ENCODE data around the gene NPY4R2.
"Not testable (repeated sequence)": the region's sequence is repeated elsewhere in the genome, so short reads cannot be mapped to it uniquely, and the experiment has no call there.

The NPY4R2 gene, protein sequence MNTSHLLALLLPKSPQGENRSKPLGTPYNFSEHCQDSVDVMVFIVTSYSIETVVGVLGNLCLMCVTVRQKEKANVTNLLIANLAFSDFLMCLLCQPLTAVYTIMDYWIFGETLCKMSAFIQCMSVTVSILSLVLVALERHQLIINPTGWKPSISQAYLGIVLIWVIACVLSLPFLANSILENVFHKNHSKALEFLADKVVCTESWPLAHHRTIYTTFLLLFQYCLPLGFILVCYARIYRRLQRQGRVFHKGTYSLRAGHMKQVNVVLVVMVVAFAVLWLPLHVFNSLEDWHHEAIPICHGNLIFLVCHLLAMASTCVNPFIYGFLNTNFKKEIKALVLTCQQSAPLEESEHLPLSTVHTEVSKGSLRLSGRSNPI

DNA sequence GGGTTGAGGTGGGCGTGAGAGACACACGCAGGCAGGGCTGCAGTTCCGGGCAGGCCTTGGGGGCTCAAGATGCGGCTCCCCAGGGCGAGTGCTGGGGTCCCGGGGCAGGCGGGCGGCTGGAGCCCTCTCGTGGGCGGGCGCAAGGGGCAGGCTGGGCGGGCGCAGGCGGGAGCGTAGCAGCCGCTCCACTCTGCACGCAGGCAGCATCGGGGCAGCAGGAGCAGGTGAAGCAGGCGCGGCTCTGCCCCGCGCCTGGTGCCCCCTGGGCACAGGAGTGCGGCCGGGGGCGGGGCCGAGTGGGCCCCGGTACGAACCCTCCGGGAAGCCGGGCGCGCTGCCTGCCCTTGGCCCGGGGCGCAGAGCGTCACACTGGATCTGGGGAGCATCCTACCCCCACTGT is at the start of gene NPY4R2:
TSS of gene NPY4R2 (plus strand) at position 188 of the 400 bp plus-strand sequence. CDS start 3,326 bp downstream, outside the sequence.
- not testable (repeated sequence) for H3K27me3 Mint-ChIP-seq, H3K9me3 Mint-ChIP-seq, ATAC-seq, H3K4me3 Mint-ChIP-seq, H3K27ac Mint-ChIP-seq, H3K4me1 Mint-ChIP-seq, DNase-seq

DNA sequence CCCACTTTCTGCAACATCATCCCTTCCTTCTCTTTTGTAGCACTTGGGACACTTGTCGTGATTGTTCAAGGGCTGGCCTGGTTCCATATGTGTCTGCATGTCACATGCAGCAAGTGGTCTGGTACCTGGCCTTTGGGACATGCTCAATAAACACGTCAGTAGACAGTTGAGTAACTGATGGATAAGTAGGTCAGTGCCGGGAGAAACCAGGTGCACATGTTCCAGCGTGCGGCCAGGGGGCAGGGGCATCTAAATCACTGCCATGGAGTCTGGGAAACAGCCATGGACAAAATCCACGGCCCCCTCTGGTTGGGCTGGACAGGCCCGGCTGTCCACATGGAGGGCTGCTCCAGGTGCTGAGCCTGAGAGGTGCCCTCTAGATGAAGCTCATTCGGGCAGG is 47.6 kb upstream of the NPY4R2 start:
- not testable (repeated sequence) for H3K4me3 Mint-ChIP-seq, H3K9me3 Mint-ChIP-seq, H3K27ac Mint-ChIP-seq, DNase-seq, H3K4me1 Mint-ChIP-seq, ATAC-seq, H3K27me3 Mint-ChIP-seq

DNA sequence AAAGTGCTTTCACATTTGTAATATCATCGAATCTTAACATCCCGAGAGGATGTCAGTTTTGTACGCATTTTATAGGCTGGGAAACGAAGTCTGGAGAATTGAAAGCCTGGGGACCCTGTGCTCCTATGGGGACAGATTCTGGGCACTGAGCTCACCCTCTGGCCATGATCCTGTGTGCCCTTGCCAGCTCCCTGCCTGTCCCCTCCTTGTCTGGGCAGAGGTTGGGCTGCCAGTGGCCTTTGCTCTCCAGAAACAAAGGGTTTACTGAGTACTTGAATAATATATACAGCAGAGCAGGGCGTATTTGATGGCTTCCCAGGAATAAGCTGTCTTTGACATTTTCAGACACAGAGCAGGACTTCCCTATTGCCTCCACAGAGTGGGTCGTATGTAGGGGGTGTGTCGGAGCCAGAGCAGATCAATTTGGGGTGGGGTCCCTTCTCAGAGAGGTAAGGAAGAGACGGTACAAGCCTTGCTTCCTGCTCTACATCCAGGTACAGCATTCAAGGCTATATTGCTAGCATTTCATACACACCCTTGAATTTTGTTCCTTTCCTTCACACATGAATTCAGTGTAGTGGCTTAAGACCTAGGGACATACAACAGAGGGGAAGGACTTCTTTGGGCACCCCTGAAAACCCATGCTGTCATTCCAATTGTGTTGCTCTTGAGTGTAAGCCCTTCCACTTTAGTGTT is 46.8 kb upstream of the NPY4R2 start:
- H3K4me1 Mint-ChIP-seq, DNase-seq, ATAC-seq, H3K27me3 Mint-ChIP-seq, H3K4me3 Mint-ChIP-seq, H3K9me3 Mint-ChIP-seq, H3K27ac Mint-ChIP-seq: not testable (repeated sequence)

DNA sequence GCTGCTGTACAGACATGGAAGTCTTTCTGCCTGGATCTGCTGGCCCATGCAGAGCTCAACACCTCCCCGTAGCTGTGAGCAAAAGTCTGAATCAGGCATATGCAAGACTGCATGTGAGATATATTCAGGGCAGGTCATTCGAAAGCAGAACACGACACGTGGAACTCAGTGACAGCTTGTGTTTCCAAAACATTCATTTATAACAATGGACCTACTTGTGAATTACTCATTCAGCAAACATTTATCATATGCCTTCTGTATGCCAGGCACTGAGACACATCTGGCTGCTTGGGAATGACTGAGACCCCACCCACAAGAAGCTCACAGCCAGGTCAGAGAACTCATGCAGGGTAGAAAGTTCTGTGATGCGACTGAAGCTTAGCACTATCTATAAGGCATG is 46.2 kb upstream of the NPY4R2 start:
- not testable (repeated sequence) for H3K4me1 Mint-ChIP-seq, H3K27me3 Mint-ChIP-seq, ATAC-seq, H3K9me3 Mint-ChIP-seq, H3K27ac Mint-ChIP-seq, H3K4me3 Mint-ChIP-seq, DNase-seq

DNA sequence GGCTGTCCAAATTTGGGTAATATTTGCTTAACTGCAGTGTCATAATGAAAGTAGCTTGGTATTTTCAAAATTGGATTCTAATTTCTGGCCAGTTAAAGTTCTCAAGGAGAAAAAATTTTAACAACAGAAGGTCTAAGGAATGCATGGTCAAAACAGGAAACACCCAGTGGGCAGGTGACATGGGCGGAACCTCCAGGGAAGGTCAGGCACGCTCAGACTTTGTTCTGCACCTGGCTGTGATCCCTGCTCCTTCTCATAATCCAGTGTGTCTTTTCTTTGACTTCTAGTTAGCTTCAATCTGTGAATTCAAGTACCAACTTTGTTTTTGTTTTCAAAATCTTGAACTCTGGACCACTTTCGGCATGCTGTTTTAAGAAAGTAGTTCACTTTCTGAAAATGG is 34.2 kb upstream of the NPY4R2 start:
- not testable (repeated sequence) for H3K4me1 Mint-ChIP-seq, H3K27ac Mint-ChIP-seq, H3K9me3 Mint-ChIP-seq, DNase-seq, ATAC-seq, H3K27me3 Mint-ChIP-seq, H3K4me3 Mint-ChIP-seq

DNA sequence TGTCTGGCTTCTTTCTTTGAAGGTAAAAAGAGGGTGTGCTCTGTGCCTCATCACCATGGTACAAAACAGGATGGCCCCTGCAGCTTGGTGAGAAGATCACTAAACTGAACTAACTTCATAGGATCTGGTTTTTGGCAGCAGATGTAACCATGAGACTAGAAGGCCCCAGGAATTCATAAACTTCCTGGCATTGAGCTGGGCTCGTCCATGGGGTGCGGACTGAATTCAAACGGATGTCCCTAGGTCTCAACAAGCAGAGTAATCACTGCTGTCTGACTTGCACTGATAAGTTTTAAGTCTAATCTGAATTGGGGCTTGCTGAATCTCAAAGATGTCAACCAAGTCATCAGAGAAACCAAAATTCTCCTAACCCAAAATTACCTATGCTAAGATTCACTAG is 33.5 kb upstream of the NPY4R2 start:
- H3K27me3 Mint-ChIP-seq, DNase-seq, H3K4me1 Mint-ChIP-seq, H3K9me3 Mint-ChIP-seq, ATAC-seq, H3K27ac Mint-ChIP-seq, H3K4me3 Mint-ChIP-seq: not testable (repeated sequence)

DNA sequence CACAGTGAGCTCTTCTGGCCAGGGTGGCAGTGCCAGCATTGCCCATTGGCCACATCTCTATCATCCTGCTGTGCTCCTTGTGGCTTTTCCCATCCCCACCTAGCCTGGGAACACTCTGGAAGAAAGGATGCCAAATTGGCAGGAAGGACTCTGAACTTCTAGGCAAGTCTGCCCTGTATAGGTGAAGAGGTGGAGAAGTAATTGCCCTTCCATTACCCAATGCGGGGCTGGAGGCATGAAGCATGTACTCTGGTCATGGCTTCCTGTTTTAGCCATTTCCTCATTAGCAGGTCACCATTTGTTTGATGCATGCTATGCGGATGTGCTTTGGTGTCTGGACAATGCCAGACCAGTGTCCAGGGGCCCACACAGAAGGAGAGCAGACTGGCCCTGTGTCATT is 32.1 kb upstream of the NPY4R2 start:
- not testable (repeated sequence) for ATAC-seq, DNase-seq, H3K4me3 Mint-ChIP-seq, H3K4me1 Mint-ChIP-seq, H3K9me3 Mint-ChIP-seq, H3K27me3 Mint-ChIP-seq, H3K27ac Mint-ChIP-seq

DNA sequence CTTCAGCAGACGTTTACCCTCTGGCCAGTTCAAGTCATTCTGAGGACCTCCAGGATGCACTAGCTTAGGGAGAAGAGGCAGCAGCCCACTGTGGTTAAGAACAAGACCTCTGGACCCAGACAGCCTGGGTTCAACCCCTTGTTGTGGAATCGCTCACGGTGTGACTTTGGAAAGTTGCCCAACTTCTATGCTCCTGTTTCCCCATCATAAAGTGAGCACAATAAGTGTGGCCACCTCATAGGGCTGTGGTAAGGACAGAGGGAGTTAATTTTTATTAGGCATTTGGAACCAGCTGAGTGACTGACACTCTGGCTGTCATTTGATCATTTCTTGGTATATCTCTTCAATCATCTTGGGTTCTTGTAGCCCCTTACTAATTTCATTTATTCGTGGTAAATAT is 31.6 kb upstream of the NPY4R2 start:
- H3K9me3 Mint-ChIP-seq, H3K4me1 Mint-ChIP-seq, DNase-seq, H3K27me3 Mint-ChIP-seq, H3K4me3 Mint-ChIP-seq, ATAC-seq, H3K27ac Mint-ChIP-seq: not testable (repeated sequence)

DNA sequence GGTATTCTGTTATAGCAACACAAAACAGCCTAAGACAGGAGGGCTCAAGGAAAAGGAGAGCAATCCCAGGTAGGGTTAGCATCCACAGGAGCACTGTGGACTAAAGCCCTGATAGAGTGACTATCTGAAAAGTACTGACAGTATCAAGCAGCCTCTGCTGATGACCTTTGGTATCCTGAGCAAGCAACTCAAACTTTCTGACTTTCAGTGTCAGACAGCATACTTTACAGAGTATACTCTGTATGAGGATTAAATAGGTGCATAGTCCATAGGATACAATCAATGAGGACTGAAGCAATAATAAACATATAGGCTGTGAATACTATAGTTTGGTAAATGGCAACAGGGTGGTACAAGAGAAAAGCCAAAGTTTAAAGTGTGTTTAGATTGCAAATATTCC is 27.7 kb upstream of the NPY4R2 start:
- H3K27ac Mint-ChIP-seq, H3K9me3 Mint-ChIP-seq, H3K4me3 Mint-ChIP-seq, DNase-seq, ATAC-seq, H3K4me1 Mint-ChIP-seq, H3K27me3 Mint-ChIP-seq: not testable (repeated sequence)

DNA sequence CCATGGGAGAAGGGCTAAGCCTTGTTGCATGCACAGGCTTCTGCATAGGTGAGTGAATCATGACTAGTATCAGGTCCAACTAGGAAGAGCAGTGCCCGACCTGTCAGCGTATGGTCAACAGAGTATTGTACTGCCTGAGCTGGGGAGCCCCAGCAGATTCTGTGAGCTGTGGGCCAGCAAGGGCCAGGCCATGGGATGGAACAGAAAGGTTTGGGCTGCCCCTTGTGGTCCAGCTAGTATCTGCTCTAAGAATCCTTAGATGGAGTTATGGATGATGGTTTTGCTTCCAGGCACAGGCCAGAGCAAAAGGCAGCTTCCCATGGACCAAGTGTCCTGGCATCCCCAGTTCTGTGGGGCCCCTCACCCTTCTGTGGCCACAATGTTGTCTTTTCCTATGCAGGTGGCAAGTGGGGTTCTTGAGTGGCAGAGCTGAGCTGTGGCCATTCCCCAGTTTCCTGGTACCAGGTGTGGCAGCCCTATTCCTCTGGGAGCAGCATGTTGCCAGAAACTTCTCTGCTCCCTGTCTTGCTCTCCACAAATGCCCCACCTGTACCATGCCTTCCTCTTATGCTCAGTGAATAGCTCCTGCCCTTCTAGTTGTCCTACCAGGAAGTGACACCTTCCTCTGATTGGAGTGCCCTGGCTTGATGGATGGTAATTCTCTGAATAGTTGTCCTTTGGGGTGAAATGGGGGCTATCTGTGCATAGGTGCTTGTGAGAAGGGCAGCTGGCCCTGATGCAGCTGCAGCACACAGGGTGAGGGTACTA is 25.8 kb upstream of the NPY4R2 start:
- not testable (repeated sequence) for H3K27ac Mint-ChIP-seq, H3K27me3 Mint-ChIP-seq, H3K9me3 Mint-ChIP-seq, H3K4me1 Mint-ChIP-seq, ATAC-seq, DNase-seq, H3K4me3 Mint-ChIP-seq

DNA sequence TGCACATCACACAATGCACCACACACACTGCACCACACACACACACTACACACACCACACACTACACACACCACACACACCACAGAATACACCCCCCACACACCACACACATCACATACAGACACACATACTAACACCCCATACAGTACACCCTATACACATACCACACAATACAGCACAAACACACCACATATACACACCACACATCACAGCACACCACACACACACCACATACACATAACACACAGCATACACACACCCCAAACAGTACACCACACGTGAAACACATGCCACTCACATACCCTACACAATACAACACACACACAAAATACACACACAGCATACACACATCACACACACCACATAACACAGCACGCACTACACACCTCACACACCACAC is 23.9 kb upstream of the NPY4R2 start:
- not testable (repeated sequence) for DNase-seq, H3K4me1 Mint-ChIP-seq, H3K9me3 Mint-ChIP-seq, H3K27me3 Mint-ChIP-seq, H3K4me3 Mint-ChIP-seq, H3K27ac Mint-ChIP-seq
- ATAC-seq = peak; percentile 44

DNA sequence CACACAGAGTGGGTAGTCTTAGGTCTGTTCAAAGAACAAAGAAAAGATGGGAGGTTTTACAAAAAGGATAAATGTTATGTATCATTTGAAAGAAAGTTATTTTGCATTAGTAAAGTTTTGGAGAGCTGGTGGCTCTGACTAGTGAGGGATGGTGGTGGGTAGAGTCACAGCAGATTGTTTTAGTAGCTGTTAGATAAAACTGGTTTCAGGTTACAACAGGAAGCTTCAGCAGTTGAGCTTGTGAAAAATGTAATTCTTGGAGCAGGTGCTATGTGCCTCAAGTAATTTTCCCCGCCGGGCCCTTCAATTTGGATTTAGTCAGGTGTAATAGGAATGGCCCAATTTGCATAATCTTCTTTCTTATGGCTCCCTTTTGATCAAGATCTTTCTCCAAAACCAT is 20.6 kb upstream of the NPY4R2 start:
- ATAC-seq, H3K27me3 Mint-ChIP-seq, H3K4me1 Mint-ChIP-seq, H3K27ac Mint-ChIP-seq, H3K4me3 Mint-ChIP-seq, H3K9me3 Mint-ChIP-seq, DNase-seq: not testable (repeated sequence)

DNA sequence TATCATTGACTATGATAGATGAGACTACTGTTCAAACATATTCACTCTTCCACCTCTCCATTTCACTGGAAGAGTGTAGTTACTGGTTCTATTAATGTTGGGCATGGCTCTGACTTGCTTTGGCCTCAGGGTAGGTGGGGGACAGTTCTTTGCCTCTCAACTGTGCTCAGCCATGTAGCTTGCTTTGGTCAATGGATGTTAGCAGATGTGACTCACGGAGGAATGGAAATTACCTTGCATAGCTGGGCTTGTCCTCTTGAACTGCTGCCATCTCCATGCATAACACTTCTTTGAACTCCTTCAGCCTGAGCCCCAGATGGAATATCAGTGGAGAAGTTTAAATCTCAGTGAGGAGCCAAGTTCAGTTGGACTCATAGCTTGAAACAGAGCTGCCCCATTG is 9.1 kb upstream of the NPY4R2 start:
- not testable (repeated sequence) for H3K4me3 Mint-ChIP-seq, ATAC-seq, H3K4me1 Mint-ChIP-seq, H3K27ac Mint-ChIP-seq, DNase-seq, H3K9me3 Mint-ChIP-seq, H3K27me3 Mint-ChIP-seq

DNA sequence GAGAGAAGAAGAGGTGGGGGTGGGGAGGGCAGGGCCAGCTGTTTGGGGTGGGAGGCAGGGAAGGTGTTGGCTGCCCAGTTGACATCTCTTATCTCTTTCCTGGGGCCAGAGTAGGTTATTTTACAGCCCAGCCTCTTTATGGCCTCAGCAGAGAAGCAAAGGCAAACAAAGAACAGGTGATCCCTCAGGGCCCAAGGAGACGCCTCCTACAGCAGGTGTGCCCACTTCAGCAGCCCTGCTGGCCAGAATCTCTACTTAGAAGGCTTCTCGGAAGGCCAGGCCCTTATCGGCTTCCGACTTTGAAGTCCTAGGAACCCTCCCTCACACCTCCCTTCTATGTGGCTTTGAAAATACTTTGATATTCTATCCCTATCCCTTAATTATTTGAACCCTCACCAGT is 8.0 kb upstream of the NPY4R2 start:
- H3K27me3 Mint-ChIP-seq, DNase-seq, ATAC-seq, H3K4me1 Mint-ChIP-seq, H3K4me3 Mint-ChIP-seq, H3K27ac Mint-ChIP-seq, H3K9me3 Mint-ChIP-seq: not testable (repeated sequence)

DNA sequence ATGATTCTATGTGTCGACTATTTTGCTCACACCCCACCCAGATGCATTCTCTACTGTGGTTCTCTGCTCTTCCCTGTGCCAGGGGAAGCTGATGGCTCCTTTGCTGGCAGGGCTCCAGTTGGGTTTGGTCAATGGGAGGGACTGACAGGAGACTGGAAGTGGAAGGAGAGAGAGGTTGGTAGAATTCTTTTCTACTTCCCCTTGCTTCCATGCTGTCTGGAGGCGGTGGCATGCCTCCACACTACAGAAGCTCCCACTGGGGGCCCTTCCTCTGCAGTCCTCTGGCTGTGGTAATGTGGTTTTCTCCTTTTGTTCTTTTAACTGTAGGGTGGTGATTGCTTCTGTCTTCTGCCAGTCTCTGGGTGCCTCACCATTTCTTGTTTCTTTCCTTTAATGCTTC is 4.4 kb upstream of the NPY4R2 start:
- ATAC-seq, H3K9me3 Mint-ChIP-seq, H3K27me3 Mint-ChIP-seq, H3K27ac Mint-ChIP-seq, H3K4me1 Mint-ChIP-seq, DNase-seq, H3K4me3 Mint-ChIP-seq: not testable (repeated sequence)
